ENCODE measurements around the gene PRIMA1. TPM values are rescaled to one million over a fixed set of nuclear protein-coding genes. Genes with fewer than 3 reads are reported as not detected.

PRIMA1 gene
- total and polyA plus RNA-seq, 2 experiments from 2014 or later, result 2.1 to 3.5 TPM

DNA sequence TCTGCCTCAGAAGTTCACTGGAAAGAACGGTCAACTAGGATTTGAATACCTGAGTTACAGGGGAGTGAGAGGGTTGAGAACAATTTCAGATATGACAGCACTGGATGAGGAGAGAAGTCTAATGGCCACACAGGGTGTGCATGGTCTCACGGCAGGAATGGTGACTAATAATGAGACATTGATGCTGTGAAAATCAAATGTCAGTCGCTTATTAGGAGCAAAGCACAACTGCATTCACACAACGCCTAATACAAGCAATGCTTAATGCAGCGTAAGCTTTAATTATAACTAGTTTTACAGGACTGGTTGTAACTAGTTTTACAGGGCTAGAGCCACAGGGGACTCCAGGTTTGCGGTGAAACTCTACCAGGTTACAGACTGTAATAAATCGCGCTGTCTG, 23.4 kb upstream of the PRIMA1 start:
- TF ChIP-seq, protein P1, sequence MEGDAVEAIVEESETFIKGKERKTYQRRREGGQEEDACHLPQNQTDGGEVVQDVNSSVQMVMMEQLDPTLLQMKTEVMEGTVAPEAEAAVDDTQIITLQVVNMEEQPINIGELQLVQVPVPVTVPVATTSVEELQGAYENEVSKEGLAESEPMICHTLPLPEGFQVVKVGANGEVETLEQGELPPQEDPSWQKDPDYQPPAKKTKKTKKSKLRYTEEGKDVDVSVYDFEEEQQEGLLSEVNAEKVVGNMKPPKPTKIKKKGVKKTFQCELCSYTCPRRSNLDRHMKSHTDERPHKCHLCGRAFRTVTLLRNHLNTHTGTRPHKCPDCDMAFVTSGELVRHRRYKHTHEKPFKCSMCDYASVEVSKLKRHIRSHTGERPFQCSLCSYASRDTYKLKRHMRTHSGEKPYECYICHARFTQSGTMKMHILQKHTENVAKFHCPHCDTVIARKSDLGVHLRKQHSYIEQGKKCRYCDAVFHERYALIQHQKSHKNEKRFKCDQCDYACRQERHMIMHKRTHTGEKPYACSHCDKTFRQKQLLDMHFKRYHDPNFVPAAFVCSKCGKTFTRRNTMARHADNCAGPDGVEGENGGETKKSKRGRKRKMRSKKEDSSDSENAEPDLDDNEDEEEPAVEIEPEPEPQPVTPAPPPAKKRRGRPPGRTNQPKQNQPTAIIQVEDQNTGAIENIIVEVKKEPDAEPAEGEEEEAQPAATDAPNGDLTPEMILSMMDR (conservative IDR thresholded peaks at IDR 0.05; ENCODE audit: low read depth in 2 of 2), result no peak
- Mint-ChIP-seq H3K27me3 (ENCODE audit: insufficient read depth, low read depth, poor library complexity) (peaks cover 4% of the 10 kb centered on the region), H3K27ac (no peak overlapping the region), H3K9me3 (peaks cover 63% of the 10 kb centered on the region), H3K4me1 (no peaks in the 10 kb centered on the region), H3K36me3 (ENCODE audit: low read depth) (peaks cover 19% of the 10 kb centered on the region), H3K4me3 (no peak overlapping the region)
- H3F3A ChIP-seq (replicated peaks; ENCODE audit: low read depth), result no peaks in the 10 kb centered on the region
- 0 out of 2 replicates have a peak, but pooled peaks cover 3% of the 10 kb centered on the region for H3K9me2 ChIP-seq (ENCODE audit: insufficient read depth)
- H3K4me1 ChIP-seq (ENCODE audit: insufficient read depth), result peaks cover 4% of the 10 kb centered on the region; the same call in 1 of the 2 replicates
- no peak overlapping the region for H2AFZ ChIP-seq
- H4K20me1 ChIP-seq (replicated peaks; ENCODE audit: insufficient read depth), result no peaks in the 10 kb centered on the region
- ATAC-seq (no peak), DNase-seq (ENCODE audit: low spot score) (no peak)
- H3K36me3 ChIP-seq (ENCODE audit: insufficient read depth), result no peaks in the 10 kb centered on the region
- H3K4me3 ChIP-seq, result no peak overlapping the region
- H3K79me2 ChIP-seq (replicated peaks; ENCODE audit: insufficient read depth), result no peaks in the 10 kb centered on the region
- H3K27me3 ChIP-seq (ENCODE audit: insufficient read depth), result no peaks in the 10 kb centered on the region
- no peak overlapping the region for H3K27ac ChIP-seq (ENCODE audit: low read depth)
- no peak overlapping the region for H3K4me2 ChIP-seq

DNA sequence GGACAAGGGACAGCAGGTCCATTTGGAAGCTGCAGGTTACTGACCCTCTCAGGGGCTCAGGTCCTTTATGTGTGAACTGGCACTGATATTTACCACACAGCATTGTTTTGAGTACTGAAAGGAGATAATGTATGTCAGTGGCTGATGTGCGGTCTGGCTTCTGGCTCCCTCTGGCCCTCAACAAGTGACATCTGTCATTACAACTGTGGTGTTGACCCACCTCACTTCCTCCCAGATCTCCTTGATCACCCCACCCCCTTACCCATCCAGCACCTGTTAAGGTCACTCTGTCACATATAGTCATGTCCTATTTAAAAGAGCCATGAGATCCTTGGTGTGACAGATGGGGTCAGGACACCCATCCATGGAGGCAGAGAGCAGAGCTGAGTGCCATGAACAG, 22.7 kb upstream of the PRIMA1 start:
- Histone ChIP-seq H3K27me3 (ENCODE audit: insufficient read depth) (no peaks in the 10 kb centered on the region), H2AFZ (no peak overlapping the region), H3K4me1 (ENCODE audit: insufficient read depth) (peaks cover 4% of the 10 kb centered on the region; the same call in 1 of the 2 replicates), H4K20me1 (replicated peaks; ENCODE audit: insufficient read depth) (no peaks in the 10 kb centered on the region), H3F3A (replicated peaks; ENCODE audit: low read depth) (no peaks in the 10 kb centered on the region), H3K27ac (ENCODE audit: low read depth) (no peak overlapping the region), H3K9me2 (ENCODE audit: insufficient read depth) (0 out of 2 replicates have a peak, but pooled peaks cover 3% of the 10 kb centered on the region), H3K36me3 (ENCODE audit: insufficient read depth) (no peaks in the 10 kb centered on the region), H3K4me3 (no peak overlapping the region), H3K79me2 (replicated peaks; ENCODE audit: insufficient read depth) (no peaks in the 10 kb centered on the region), H3K4me2 (no peak overlapping the region)
- Mint-ChIP-seq H3K27ac (no peak overlapping the region), H3K9me3 (peaks cover 63% of the 10 kb centered on the region), H3K4me1 (no peaks in the 10 kb centered on the region), H3K27me3 (ENCODE audit: insufficient read depth, low read depth, poor library complexity) (peaks cover 4% of the 10 kb centered on the region), H3K4me3 (no peak overlapping the region), H3K36me3 (ENCODE audit: low read depth) (peaks cover 19% of the 10 kb centered on the region)
- DNase-seq (ENCODE audit: low spot score) (no peak), ATAC-seq (no peak)
- TF ChIP-seq CREB1 (CRISPR knock-in tag; IDR thresholded peaks at IDR 0.05; ENCODE audit: low read depth) (no peak), POLR2AphosphoS5 (IDR thresholded peaks at IDR 0.05; ENCODE audit: low read depth) (no peak), STAT1 (IDR thresholded peaks at IDR 0.05; ENCODE audit: unreplicated experiment) (no peak), EZH2phosphoT487 (IDR thresholded peaks at IDR 0.05; ENCODE audit: unreplicated experiment) (no peak), JUNB (IDR thresholded peaks at IDR 0.05; ENCODE audit: unreplicated experiment) (no peak), NANOG (IDR thresholded peaks at IDR 0.05; ENCODE audit: borderline replicate concordance) (no peak), EZH2 (IDR thresholded peaks at IDR 0.05; ENCODE audit: low read depth, unreplicated experiment) (no peak), ZNF331 (CRISPR knock-in tag; IDR thresholded peaks at IDR 0.05; ENCODE audit: low read depth) (no peak)
- TF ChIP-seq, protein P1 (conservative IDR thresholded peaks at IDR 0.05; ENCODE audit: low read depth in 2 of 2), result no peak
- TF ChIP-seq, protein P2, sequence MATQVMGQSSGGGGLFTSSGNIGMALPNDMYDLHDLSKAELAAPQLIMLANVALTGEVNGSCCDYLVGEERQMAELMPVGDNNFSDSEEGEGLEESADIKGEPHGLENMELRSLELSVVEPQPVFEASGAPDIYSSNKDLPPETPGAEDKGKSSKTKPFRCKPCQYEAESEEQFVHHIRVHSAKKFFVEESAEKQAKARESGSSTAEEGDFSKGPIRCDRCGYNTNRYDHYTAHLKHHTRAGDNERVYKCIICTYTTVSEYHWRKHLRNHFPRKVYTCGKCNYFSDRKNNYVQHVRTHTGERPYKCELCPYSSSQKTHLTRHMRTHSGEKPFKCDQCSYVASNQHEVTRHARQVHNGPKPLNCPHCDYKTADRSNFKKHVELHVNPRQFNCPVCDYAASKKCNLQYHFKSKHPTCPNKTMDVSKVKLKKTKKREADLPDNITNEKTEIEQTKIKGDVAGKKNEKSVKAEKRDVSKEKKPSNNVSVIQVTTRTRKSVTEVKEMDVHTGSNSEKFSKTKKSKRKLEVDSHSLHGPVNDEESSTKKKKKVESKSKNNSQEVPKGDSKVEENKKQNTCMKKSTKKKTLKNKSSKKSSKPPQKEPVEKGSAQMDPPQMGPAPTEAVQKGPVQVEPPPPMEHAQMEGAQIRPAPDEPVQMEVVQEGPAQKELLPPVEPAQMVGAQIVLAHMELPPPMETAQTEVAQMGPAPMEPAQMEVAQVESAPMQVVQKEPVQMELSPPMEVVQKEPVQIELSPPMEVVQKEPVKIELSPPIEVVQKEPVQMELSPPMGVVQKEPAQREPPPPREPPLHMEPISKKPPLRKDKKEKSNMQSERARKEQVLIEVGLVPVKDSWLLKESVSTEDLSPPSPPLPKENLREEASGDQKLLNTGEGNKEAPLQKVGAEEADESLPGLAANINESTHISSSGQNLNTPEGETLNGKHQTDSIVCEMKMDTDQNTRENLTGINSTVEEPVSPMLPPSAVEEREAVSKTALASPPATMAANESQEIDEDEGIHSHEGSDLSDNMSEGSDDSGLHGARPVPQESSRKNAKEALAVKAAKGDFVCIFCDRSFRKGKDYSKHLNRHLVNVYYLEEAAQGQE (IDR thresholded peaks at IDR 0.05; ENCODE audit: unreplicated experiment), result no peak
- TF ChIP-seq, protein P3, sequence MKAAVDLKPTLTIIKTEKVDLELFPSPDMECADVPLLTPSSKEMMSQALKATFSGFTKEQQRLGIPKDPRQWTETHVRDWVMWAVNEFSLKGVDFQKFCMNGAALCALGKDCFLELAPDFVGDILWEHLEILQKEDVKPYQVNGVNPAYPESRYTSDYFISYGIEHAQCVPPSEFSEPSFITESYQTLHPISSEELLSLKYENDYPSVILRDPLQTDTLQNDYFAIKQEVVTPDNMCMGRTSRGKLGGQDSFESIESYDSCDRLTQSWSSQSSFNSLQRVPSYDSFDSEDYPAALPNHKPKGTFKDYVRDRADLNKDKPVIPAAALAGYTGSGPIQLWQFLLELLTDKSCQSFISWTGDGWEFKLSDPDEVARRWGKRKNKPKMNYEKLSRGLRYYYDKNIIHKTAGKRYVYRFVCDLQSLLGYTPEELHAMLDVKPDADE (IDR thresholded peaks at IDR 0.05), result no peak

Data from GM23338 (cell line).